GM12878 (cell line): ENCODE results near the gene S1PR3.

Experiments
- ASH2L ChIP-seq: fragments of 300-600, 200-600 bp; sonication (generic); IDR thresholded peaks from 2 replicates; pipeline ENCODE4 v1.6.1; 2017; ENCODE audit warnings: low read depth, mild to moderate bottlenecking, borderline replicate concordance
- GABPA ChIP-seq: IDR thresholded peaks from 2 replicates; pipeline ENCODE4 v1.6.1; 2014; ENCODE audit warnings: antibody characterized with exemption, low read depth, mild to moderate bottlenecking, inconsistent platforms
- MXI1 ChIP-seq: fragments of 150-350 bp; IDR thresholded peaks from 2 replicates; pipeline ENCODE4 v1.6.1; 2011; ENCODE audit warnings: low read depth, mild to moderate bottlenecking, inconsistent platforms, low read length, improper control_type of control experiment
- RFX5 ChIP-seq: IDR thresholded peaks from 2 replicates; pipeline ENCODE4 v1.6.1; 2011; ENCODE audit warnings: low read depth, low read length, improper control_type of control experiment
- TF ChIP-seq, protein P1 (sequence below): IDR thresholded peaks from 2 replicates; pipeline ENCODE4 v1.6.1; 2011; ENCODE audit warnings: low read depth, low read length, improper control_type of control experiment, borderline replicate concordance
- TF ChIP-seq, protein P2 (sequence below): fragments of 450-650 bp; IDR thresholded peaks from 2 replicates; pipeline ENCODE4 v1.6.1; 2017; ENCODE audit warnings: mild to moderate bottlenecking, moderate library complexity
- TF ChIP-seq, protein P3 (sequence below): IDR thresholded peaks from 2 replicates; pipeline ENCODE4 v1.6.1; 2012; ENCODE audit warnings: improper control_type of control experiment, low read depth, low read length; ENCODE audit not compliant: insufficient replicate concordance
- TF ChIP-seq, protein P4 (sequence below): IDR thresholded peaks from 2 replicates; pipeline ENCODE4 v1.6.1; 2012; ENCODE audit warnings: low read depth, low read length, improper control_type of control experiment

DNA sequence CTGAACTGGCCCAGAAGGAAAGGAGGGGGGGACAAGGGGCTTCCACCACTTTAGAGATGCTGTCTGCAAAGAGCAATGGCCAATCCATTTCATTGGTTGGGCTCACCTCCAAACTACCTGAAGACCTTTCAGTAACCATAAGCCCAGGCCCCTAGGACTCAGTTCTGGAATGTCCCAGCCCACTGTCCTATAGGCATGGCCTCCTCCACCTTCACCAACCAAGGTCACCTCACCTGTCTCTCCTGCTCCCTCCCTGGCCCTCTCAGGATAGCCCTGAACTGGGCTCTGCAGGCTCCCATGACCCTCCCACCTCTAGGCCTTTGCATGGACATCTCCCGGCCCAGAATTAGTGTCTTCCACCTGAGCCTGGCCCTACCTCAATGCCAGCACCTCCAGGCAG lies 22.4 kb downstream of the S1PR3 start:
- TF ChIP-seq ASH2L (no peak), MXI1 (no peak), RFX5 (no peak), GABPA (no peak)
- TF ChIP-seq, protein P1, sequence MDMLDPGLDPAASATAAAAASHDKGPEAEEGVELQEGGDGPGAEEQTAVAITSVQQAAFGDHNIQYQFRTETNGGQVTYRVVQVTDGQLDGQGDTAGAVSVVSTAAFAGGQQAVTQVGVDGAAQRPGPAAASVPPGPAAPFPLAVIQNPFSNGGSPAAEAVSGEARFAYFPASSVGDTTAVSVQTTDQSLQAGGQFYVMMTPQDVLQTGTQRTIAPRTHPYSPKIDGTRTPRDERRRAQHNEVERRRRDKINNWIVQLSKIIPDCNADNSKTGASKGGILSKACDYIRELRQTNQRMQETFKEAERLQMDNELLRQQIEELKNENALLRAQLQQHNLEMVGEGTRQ = no peak
- TF ChIP-seq, protein P2, sequence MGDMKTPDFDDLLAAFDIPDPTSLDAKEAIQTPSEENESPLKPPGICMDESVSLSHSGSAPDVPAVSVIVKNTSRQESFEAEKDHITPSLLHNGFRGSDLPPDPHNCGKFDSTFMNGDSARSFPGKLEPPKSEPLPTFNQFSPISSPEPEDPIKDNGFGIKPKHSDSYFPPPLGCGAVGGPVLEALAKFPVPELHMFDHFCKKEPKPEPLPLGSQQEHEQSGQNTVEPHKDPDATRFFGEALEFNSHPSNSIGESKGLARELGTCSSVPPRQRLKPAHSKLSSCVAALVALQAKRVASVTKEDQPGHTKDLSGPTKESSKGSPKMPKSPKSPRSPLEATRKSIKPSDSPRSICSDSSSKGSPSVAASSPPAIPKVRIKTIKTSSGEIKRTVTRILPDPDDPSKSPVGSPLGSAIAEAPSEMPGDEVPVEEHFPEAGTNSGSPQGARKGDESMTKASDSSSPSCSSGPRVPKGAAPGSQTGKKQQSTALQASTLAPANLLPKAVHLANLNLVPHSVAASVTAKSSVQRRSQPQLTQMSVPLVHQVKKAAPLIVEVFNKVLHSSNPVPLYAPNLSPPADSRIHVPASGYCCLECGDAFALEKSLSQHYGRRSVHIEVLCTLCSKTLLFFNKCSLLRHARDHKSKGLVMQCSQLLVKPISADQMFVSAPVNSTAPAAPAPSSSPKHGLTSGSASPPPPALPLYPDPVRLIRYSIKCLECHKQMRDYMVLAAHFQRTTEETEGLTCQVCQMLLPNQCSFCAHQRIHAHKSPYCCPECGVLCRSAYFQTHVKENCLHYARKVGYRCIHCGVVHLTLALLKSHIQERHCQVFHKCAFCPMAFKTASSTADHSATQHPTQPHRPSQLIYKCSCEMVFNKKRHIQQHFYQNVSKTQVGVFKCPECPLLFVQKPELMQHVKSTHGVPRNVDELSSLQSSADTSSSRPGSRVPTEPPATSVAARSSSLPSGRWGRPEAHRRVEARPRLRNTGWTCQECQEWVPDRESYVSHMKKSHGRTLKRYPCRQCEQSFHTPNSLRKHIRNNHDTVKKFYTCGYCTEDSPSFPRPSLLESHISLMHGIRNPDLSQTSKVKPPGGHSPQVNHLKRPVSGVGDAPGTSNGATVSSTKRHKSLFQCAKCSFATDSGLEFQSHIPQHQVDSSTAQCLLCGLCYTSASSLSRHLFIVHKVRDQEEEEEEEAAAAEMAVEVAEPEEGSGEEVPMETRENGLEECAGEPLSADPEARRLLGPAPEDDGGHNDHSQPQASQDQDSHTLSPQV = no peak
- TF ChIP-seq, protein P3, sequence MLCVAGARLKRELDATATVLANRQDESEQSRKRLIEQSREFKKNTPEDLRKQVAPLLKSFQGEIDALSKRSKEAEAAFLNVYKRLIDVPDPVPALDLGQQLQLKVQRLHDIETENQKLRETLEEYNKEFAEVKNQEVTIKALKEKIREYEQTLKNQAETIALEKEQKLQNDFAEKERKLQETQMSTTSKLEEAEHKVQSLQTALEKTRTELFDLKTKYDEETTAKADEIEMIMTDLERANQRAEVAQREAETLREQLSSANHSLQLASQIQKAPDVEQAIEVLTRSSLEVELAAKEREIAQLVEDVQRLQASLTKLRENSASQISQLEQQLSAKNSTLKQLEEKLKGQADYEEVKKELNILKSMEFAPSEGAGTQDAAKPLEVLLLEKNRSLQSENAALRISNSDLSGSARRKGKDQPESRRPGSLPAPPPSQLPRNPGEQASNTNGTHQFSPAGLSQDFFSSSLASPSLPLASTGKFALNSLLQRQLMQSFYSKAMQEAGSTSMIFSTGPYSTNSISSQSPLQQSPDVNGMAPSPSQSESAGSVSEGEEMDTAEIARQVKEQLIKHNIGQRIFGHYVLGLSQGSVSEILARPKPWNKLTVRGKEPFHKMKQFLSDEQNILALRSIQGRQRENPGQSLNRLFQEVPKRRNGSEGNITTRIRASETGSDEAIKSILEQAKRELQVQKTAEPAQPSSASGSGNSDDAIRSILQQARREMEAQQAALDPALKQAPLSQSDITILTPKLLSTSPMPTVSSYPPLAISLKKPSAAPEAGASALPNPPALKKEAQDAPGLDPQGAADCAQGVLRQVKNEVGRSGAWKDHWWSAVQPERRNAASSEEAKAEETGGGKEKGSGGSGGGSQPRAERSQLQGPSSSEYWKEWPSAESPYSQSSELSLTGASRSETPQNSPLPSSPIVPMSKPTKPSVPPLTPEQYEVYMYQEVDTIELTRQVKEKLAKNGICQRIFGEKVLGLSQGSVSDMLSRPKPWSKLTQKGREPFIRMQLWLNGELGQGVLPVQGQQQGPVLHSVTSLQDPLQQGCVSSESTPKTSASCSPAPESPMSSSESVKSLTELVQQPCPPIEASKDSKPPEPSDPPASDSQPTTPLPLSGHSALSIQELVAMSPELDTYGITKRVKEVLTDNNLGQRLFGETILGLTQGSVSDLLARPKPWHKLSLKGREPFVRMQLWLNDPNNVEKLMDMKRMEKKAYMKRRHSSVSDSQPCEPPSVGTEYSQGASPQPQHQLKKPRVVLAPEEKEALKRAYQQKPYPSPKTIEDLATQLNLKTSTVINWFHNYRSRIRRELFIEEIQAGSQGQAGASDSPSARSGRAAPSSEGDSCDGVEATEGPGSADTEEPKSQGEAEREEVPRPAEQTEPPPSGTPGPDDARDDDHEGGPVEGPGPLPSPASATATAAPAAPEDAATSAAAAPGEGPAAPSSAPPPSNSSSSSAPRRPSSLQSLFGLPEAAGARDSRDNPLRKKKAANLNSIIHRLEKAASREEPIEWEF = no peak
- TF ChIP-seq, protein P4, sequence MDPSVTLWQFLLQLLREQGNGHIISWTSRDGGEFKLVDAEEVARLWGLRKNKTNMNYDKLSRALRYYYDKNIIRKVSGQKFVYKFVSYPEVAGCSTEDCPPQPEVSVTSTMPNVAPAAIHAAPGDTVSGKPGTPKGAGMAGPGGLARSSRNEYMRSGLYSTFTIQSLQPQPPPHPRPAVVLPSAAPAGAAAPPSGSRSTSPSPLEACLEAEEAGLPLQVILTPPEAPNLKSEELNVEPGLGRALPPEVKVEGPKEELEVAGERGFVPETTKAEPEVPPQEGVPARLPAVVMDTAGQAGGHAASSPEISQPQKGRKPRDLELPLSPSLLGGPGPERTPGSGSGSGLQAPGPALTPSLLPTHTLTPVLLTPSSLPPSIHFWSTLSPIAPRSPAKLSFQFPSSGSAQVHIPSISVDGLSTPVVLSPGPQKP = no peak
